GM23338 (cell line): ENCODE measurements around the gene FAM222A. TPM values are rescaled to one million over a fixed set of nuclear protein-coding genes. Genes with fewer than 3 reads are reported as not detected.

Experiments
- ATAC-seq: fragments of 200-7000 bp; cut with Tn5 transposase; 3 replicates; pipeline ENCODE4 v1.9.1; 2020
- DNase-seq: peaks from one replicate; pipeline ENCODE4 v3.0.0-alpha.2; 2015; ENCODE audit warnings: low spot score
- H2AFZ ChIP-seq: fragments of 200-600 bp; sonication (generic); 2 replicates; pipeline ENCODE4 v1.8.0; 2016; ENCODE audit warnings: antibody characterized with exemption, mild to moderate bottlenecking, moderate library complexity
- H3F3A ChIP-seq: fragments of 200-600 bp; sonication (generic); replicated peaks from 2 replicates; pipeline ENCODE4 v1.8.0; 2017; ENCODE audit warnings: antibody characterized with exemption, mixed run types, low read depth
- H3K27ac ChIP-seq: fragments of 200-600 bp; sonication (generic); 2 replicates; pipeline ENCODE4 v1.6.1; 2016; ENCODE audit warnings: low read depth
- H3K27me3 ChIP-seq: fragments of 200-600 bp; sonication (generic); 2 replicates; pipeline ENCODE4 v1.8.0; 2016; ENCODE audit warnings: mild to moderate bottlenecking, mixed run types, moderate library complexity; ENCODE audit not compliant: insufficient read depth
- H3K36me3 ChIP-seq: fragments of 200-600 bp; sonication (generic); 2 replicates; pipeline ENCODE4 v1.8.0; 2016; ENCODE audit warnings: mild to moderate bottlenecking; ENCODE audit not compliant: insufficient read depth
- H3K4me1 ChIP-seq: fragments of 200-600 bp; sonication (generic); 2 replicates; pipeline ENCODE4 v1.8.0; 2016; ENCODE audit warnings: mild to moderate bottlenecking, moderate library complexity; ENCODE audit not compliant: insufficient read depth
- H3K4me2 ChIP-seq: fragments of 200-600 bp; sonication (generic); 2 replicates; pipeline ENCODE4 v1.7.1; 2017; ENCODE audit warnings: mixed run types
- H3K4me3 ChIP-seq: fragments of 200-600 bp; sonication (generic); 2 replicates; pipeline ENCODE4 v1.6.1; 2016; ENCODE audit warnings: mixed run types
- H3K79me2 ChIP-seq: fragments of 200-600 bp; sonication (generic); replicated peaks from 2 replicates; pipeline ENCODE4 v1.8.0; 2017; ENCODE audit warnings: mild to moderate bottlenecking; ENCODE audit not compliant: insufficient read depth
- H3K9me2 ChIP-seq: fragments of 200-600 bp; sonication (generic); 2 replicates; pipeline ENCODE4 v1.8.0; 2017; ENCODE audit not compliant: insufficient read depth
- H4K20me1 ChIP-seq: fragments of 200-600 bp; sonication (generic); replicated peaks from 2 replicates; pipeline ENCODE4 v1.8.0; 2017; ENCODE audit warnings: mild to moderate bottlenecking; ENCODE audit not compliant: insufficient read depth
- H3K27ac Mint-ChIP-seq: 2 replicates; pipeline ENCODE4 v1.8.0; 2020; ENCODE audit warnings: inconsistent platforms, mild to moderate bottlenecking, moderate library complexity, mixed read lengths
- H3K27me3 Mint-ChIP-seq: 3 replicates; pipeline ENCODE4 v1.8.0; 2022; ENCODE audit warnings: low read depth, mild to moderate bottlenecking, moderate library complexity, mixed read lengths, inconsistent platforms; ENCODE audit not compliant: insufficient read depth, poor library complexity
- H3K36me3 Mint-ChIP-seq: 3 replicates; pipeline ENCODE4 v1.8.0; 2021; ENCODE audit warnings: low read depth, mild to moderate bottlenecking, inconsistent platforms, moderate library complexity, mixed read lengths
- H3K4me1 Mint-ChIP-seq: 3 replicates; pipeline ENCODE4 v1.8.0; 2020; ENCODE audit warnings: mild to moderate bottlenecking, inconsistent platforms, mixed read lengths
- H3K4me3 Mint-ChIP-seq: 3 replicates; pipeline ENCODE4 v1.8.0; 2021; ENCODE audit warnings: moderate library complexity, mild to moderate bottlenecking, inconsistent platforms, mixed read lengths
- H3K9me3 Mint-ChIP-seq: 3 replicates; pipeline ENCODE4 v1.8.0; 2020; ENCODE audit warnings: moderate library complexity, mild to moderate bottlenecking, inconsistent platforms, mixed read lengths
- CREB1 ChIP-seq: fragments of 250-450 bp; sonication (Bioruptor Pico); IDR thresholded peaks from 2 replicates; pipeline ENCODE4 v1.5.0; 2020; ENCODE audit warnings: low read depth, mild to moderate bottlenecking, moderate library complexity
- EZH2 ChIP-seq: fragments of 200-600 bp; sonication (generic); IDR thresholded peaks from one replicate; pipeline ENCODE4 v1.8.0; 2017; ENCODE audit warnings: antibody characterized with exemption, mild to moderate bottlenecking, low read depth; ENCODE audit not compliant: unreplicated experiment
- EZH2phosphoT487 ChIP-seq: fragments of 200-600 bp; sonication (generic); IDR thresholded peaks from one replicate; pipeline ENCODE4 v1.8.1; 2018; ENCODE audit warnings: antibody characterized with exemption; ENCODE audit not compliant: unreplicated experiment
- JUNB ChIP-seq: IDR thresholded peaks from one replicate; pipeline ENCODE4 v1.6.1; 2016; ENCODE audit warnings: antibody characterized with exemption; ENCODE audit not compliant: unreplicated experiment
- NANOG ChIP-seq: IDR thresholded peaks from 2 replicates; pipeline ENCODE4 v1.6.1; 2016; ENCODE audit warnings: antibody characterized with exemption, borderline replicate concordance
- POLR2AphosphoS5 ChIP-seq: IDR thresholded peaks from 2 replicates; pipeline ENCODE4 v1.6.1; 2016; ENCODE audit warnings: antibody characterized with exemption, low read depth
- STAT1 ChIP-seq: IDR thresholded peaks from one replicate; pipeline ENCODE4 v1.6.1; 2016; ENCODE audit warnings: antibody characterized with exemption; ENCODE audit not compliant: unreplicated experiment
- ZNF114 ChIP-seq: fragments of 250-450 bp; sonication (Bioruptor Pico); IDR thresholded peaks from 2 replicates; pipeline ENCODE4 v1.5.0; 2020; ENCODE audit warnings: mild to moderate bottlenecking, moderate library complexity
- ZNF331 ChIP-seq: fragments of 250-450 bp; sonication (Bioruptor Pico); IDR thresholded peaks from 2 replicates; pipeline ENCODE4 v1.5.0; 2020; ENCODE audit warnings: low read depth, mild to moderate bottlenecking, moderate library complexity
- polyA plus RNA-seq: library from polyadenylated mRNA; unstranded; fragments of >200 nt; fragmentation: Nextera tagmentation; extraction: Ambion mirVana; gene quantifications from 2 replicates; pipeline ENCODE4 v1.2.1, GENCODE V29; 2016
- total RNA-seq: library from RNA; depleted of rRNA; stranded (reverse); fragments of >200 nt; shearing (Covaris generic); gene quantifications from 2 replicates; pipeline ENCODE4 v1.2.3, GENCODE V29; 2014
- TF ChIP-seq, protein P1 (sequence below): IDR thresholded peaks from 2 replicates; pipeline ENCODE4 v1.6.1; 2016; ENCODE audit warnings: antibody characterized with exemption
- TF ChIP-seq, protein P2 (sequence below), 2 experiments: fragments of 200-600 bp in 1 of 2; sonication (generic) in 1 of 2; conservative IDR thresholded peaks; 2 replicates each; pipeline versions ENCODE4 v1.5.1 to v1.6.1; 2016 to 2017; ENCODE audit warnings: antibody characterized with exemption in 2 of 2, low read depth in 2 of 2, mild to moderate bottlenecking in 2 of 2, moderate library complexity in 1 of 2
- TF ChIP-seq, protein P3 (sequence below): IDR thresholded peaks from one replicate; pipeline ENCODE4 v1.6.1; 2018; ENCODE audit warnings: antibody characterized with exemption; ENCODE audit not compliant: unreplicated experiment
- TF ChIP-seq, protein P4 (sequence below): fragments of 250-450 bp; sonication (Bioruptor Pico); IDR thresholded peaks from 2 replicates; pipeline ENCODE4 v1.5.0; 2020; ENCODE audit warnings: mild to moderate bottlenecking, moderate library complexity

FAM222A gene
- total and polyA plus RNA-seq, 2 experiments from 2014 or later = 0.78 to 2.1 TPM

DNA sequence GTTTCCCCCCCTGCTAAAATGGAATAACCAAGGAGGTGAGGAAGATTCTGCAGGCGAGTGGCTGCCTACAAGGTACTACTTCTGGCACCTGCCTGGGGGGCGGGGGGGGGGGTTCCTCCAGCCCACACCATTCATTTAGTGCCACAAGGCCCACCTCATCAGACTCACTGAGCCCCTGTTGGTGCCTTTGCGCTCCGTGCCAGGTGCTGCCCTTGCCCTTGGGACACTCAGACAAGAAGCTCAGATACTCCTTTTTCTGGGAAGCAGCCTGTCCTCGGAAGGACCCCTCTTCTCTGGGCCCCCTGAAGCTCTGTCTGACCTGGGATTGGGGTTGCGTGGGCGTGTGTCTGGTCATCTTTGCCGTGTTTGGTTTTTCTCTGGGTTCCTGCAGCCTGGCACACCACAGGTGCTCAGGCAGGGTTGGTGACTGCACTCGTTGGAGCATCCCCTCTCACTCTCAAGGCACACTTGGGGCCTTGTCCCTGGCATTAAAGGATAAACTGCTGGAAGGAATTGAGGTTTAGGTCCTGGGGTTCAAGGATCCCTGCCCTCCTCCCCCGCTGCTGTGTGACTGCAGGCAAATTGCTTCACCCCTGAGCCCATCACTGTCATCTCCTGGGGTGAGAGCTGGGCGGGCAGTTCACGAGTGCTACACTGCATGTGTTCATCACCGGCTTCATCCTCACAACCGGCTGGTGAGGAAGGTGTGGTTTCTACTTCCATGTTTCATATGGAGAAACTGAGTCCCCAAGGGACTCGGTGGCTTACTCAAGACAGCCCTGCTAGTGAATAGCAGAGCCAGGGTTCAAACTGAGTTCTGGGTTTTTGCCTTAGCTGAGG, 16.9 kb downstream of the FAM222A start:
- H3K4me1 ChIP-seq = peaks cover 7% of the 10 kb centered on the region; the same call in 1 of the 2 replicates

More for the DNA sequence above, 16.9 kb downstream of the FAM222A start:
- H3K4me3 ChIP-seq = no peak overlapping the region
- no peaks in the 10 kb centered on the region for H3K36me3 ChIP-seq
- no peak overlapping the region for H3K27ac ChIP-seq
- DNase-seq (no peak), ATAC-seq (no peak)
- H3K79me2 ChIP-seq = no peaks in the 10 kb centered on the region
- H3F3A ChIP-seq = no peaks in the 10 kb centered on the region
- Mint-ChIP-seq H3K27me3 (peaks cover 12% of the 10 kb centered on the region), H3K4me1 (peaks cover 21% of the 10 kb centered on the region), H3K9me3 (no peaks in the 10 kb centered on the region), H3K27ac (no peak overlapping the region), H3K36me3 (no peaks in the 10 kb centered on the region), H3K4me3 (no peak overlapping the region)
- H3K4me2 ChIP-seq = no peak overlapping the region
- TF ChIP-seq, protein P1, sequence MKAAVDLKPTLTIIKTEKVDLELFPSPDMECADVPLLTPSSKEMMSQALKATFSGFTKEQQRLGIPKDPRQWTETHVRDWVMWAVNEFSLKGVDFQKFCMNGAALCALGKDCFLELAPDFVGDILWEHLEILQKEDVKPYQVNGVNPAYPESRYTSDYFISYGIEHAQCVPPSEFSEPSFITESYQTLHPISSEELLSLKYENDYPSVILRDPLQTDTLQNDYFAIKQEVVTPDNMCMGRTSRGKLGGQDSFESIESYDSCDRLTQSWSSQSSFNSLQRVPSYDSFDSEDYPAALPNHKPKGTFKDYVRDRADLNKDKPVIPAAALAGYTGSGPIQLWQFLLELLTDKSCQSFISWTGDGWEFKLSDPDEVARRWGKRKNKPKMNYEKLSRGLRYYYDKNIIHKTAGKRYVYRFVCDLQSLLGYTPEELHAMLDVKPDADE = no peak
- TF ChIP-seq POLR2AphosphoS5 (no peak), ZNF331 (CRISPR knock-in tag) (no peak), ZNF114 (CRISPR knock-in tag) (no peak), NANOG (no peak), STAT1 (no peak), EZH2phosphoT487 (no peak), CREB1 (CRISPR knock-in tag) (no peak), JUNB (no peak), EZH2 (no peak)
- TF ChIP-seq, protein P2, sequence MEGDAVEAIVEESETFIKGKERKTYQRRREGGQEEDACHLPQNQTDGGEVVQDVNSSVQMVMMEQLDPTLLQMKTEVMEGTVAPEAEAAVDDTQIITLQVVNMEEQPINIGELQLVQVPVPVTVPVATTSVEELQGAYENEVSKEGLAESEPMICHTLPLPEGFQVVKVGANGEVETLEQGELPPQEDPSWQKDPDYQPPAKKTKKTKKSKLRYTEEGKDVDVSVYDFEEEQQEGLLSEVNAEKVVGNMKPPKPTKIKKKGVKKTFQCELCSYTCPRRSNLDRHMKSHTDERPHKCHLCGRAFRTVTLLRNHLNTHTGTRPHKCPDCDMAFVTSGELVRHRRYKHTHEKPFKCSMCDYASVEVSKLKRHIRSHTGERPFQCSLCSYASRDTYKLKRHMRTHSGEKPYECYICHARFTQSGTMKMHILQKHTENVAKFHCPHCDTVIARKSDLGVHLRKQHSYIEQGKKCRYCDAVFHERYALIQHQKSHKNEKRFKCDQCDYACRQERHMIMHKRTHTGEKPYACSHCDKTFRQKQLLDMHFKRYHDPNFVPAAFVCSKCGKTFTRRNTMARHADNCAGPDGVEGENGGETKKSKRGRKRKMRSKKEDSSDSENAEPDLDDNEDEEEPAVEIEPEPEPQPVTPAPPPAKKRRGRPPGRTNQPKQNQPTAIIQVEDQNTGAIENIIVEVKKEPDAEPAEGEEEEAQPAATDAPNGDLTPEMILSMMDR (conservative IDR thresholded peaks at IDR 0.05; ENCODE audit: low read depth in 2 of 2) = no peak
- TF ChIP-seq, protein P3, sequence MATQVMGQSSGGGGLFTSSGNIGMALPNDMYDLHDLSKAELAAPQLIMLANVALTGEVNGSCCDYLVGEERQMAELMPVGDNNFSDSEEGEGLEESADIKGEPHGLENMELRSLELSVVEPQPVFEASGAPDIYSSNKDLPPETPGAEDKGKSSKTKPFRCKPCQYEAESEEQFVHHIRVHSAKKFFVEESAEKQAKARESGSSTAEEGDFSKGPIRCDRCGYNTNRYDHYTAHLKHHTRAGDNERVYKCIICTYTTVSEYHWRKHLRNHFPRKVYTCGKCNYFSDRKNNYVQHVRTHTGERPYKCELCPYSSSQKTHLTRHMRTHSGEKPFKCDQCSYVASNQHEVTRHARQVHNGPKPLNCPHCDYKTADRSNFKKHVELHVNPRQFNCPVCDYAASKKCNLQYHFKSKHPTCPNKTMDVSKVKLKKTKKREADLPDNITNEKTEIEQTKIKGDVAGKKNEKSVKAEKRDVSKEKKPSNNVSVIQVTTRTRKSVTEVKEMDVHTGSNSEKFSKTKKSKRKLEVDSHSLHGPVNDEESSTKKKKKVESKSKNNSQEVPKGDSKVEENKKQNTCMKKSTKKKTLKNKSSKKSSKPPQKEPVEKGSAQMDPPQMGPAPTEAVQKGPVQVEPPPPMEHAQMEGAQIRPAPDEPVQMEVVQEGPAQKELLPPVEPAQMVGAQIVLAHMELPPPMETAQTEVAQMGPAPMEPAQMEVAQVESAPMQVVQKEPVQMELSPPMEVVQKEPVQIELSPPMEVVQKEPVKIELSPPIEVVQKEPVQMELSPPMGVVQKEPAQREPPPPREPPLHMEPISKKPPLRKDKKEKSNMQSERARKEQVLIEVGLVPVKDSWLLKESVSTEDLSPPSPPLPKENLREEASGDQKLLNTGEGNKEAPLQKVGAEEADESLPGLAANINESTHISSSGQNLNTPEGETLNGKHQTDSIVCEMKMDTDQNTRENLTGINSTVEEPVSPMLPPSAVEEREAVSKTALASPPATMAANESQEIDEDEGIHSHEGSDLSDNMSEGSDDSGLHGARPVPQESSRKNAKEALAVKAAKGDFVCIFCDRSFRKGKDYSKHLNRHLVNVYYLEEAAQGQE = no peak
- TF ChIP-seq, protein P4, sequence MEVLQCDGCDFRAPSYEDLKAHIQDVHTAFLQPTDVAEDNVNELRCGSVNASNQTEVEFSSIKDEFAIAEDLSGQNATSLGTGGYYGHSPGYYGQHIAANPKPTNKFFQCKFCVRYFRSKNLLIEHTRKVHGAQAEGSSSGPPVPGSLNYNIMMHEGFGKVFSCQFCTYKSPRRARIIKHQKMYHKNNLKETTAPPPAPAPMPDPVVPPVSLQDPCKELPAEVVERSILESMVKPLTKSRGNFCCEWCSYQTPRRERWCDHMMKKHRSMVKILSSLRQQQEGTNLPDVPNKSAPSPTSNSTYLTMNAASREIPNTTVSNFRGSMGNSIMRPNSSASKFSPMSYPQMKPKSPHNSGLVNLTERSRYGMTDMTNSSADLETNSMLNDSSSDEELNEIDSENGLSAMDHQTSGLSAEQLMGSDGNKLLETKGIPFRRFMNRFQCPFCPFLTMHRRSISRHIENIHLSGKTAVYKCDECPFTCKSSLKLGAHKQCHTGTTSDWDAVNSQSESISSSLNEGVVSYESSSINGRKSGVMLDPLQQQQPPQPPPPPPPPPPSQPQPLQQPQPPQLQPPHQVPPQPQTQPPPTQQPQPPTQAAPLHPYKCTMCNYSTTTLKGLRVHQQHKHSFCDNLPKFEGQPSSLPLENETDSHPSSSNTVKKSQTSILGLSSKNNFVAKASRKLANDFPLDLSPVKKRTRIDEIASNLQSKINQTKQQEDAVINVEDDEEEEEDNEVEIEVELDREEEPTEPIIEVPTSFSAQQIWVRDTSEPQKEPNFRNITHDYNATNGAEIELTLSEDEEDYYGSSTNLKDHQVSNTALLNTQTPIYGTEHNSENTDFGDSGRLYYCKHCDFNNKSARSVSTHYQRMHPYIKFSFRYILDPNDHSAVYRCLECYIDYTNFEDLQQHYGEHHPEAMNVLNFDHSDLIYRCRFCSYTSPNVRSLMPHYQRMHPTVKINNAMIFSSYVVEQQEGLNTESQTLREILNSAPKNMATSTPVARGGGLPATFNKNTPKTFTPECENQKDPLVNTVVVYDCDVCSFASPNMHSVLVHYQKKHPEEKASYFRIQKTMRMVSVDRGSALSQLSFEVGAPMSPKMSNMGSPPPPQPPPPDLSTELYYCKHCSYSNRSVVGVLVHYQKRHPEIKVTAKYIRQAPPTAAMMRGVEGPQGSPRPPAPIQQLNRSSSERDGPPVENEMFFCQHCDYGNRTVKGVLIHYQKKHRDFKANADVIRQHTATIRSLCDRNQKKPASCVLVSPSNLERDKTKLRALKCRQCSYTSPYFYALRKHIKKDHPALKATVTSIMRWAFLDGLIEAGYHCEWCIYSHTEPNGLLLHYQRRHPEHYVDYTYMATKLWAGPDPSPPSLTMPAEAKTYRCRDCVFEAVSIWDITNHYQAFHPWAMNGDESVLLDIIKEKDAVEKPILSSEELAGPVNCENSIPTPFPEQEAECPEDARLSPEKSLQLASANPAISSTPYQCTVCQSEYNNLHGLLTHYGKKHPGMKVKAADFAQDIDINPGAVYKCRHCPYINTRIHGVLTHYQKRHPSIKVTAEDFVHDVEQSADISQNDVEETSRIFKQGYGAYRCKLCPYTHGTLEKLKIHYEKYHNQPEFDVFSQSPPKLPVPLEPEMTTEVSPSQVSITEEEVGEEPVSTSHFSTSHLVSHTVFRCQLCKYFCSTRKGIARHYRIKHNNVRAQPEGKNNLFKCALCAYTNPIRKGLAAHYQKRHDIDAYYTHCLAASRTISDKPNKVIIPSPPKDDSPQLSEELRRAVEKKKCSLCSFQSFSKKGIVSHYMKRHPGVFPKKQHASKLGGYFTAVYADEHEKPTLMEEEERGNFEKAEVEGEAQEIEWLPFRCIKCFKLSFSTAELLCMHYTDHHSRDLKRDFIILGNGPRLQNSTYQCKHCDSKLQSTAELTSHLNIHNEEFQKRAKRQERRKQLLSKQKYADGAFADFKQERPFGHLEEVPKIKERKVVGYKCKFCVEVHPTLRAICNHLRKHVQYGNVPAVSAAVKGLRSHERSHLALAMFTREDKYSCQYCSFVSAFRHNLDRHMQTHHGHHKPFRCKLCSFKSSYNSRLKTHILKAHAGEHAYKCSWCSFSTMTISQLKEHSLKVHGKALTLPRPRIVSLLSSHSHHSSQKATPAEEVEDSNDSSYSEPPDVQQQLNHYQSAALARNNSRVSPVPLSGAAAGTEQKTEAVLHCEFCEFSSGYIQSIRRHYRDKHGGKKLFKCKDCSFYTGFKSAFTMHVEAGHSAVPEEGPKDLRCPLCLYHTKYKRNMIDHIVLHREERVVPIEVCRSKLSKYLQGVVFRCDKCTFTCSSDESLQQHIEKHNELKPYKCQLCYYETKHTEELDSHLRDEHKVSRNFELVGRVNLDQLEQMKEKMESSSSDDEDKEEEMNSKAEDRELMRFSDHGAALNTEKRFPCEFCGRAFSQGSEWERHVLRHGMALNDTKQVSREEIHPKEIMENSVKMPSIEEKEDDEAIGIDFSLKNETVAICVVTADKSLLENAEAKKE (CRISPR knock-in tag) = no peak
- no peaks in the 10 kb centered on the region for H3K9me2 ChIP-seq
- H2AFZ ChIP-seq = no peak overlapping the region
- peaks cover 5% of the 10 kb centered on the region; the same call in 1 of the 2 replicates for H4K20me1 ChIP-seq
- no peaks in the 10 kb centered on the region for H3K27me3 ChIP-seq
